A549 treated with AZD9567 at 1 μM for 4 hours (cell line): ENCODE data around the gene FCRL6. TPM values are rescaled to one million over a fixed set of nuclear protein-coding genes. Genes with fewer than 3 reads are reported as not detected.

ENCODE experiments used
- total RNA-seq: library from RNA; stranded (reverse); fragments of 200-300 nt; extraction: Qiagen RNA extraction; gene quantifications from 5 replicates; pipeline ENCODE4 v1.2.3, GENCODE V29; 2022; ENCODE audit not compliant: insufficient read depth

FCRL6 gene
- total RNA-seq = not detected in 5 replicates

GRCh38 chr1:159802111-159802510 is at the start of gene FCRL6:
FCRL6 (plus strand) TSS chr1:159802360; CDS start chr1:159802425, 65 bp downstream.

GRCh38 chr1:159780583-159781582 is 21.3 kb upstream of the FCRL6 start, which contains the start of gene DUSP23:
DUSP23 (plus strand) TSS chr1:159780962; CDS start chr1:159781101, 139 bp downstream.

GRCh38 chr1:159826441-159827101 is 24.4 kb downstream of the FCRL6 start, which contains the start of gene SLAMF8:
SLAMF8 (plus strand) TSS chr1:159826873; CDS start chr1:159826899, 26 bp downstream.

GRCh38 chr1:159862557-159862956 is 60.4 kb downstream of the FCRL6 start, which contains the start of gene VSIG8:
VSIG8 (minus strand) TSS chr1:159862657; CDS start chr1:159862521, 136 bp downstream.

Other genes starting within 250 kb of the FCRL6 start
- not detected in 5 replicates for gene APCS, start 214.5 kb upstream of the FCRL6 start, total RNA-seq
- not detected in 5 replicates for gene CRP, start 87.8 kb upstream of the FCRL6 start, total RNA-seq
- gene DUSP23, start 21.4 kb upstream of the FCRL6 start, total RNA-seq = 64.8 to 75.6 TPM (median 74.8 TPM) in 5 replicates
- gene SLAMF8, start 24.5 kb downstream of the FCRL6 start, total RNA-seq = 0.05 to 0.11 TPM (median 0.09 TPM) in 3 of 5 replicates, not detected in the others
- 0.05 to 0.06 TPM (median 0.06 TPM) in 3 of 5 replicates, not detected in the others for gene VSIG8, start 60.3 kb downstream of the FCRL6 start, total RNA-seq
- gene CFAP45, start 97.8 kb downstream of the FCRL6 start, total RNA-seq = 0.56 to 1.1 TPM (median 0.88 TPM) in 4 of 5 replicates, not detected in the other
- 979 to 1,012 TPM (median 1,008 TPM) in 5 replicates for gene TAGLN2, start 123.1 kb downstream of the FCRL6 start, total RNA-seq
- 0.13 to 0.21 TPM (median 0.18 TPM) in 4 of 5 replicates, not detected in the other for gene IGSF9, start 143.3 kb downstream of the FCRL6 start, total RNA-seq
- gene SLAMF9, start 151.9 kb downstream of the FCRL6 start, total RNA-seq = 0.22 to 0.34 TPM (median 0.25 TPM) in 4 of 5 replicates, not detected in the other
- 3.7 to 4.7 TPM (median 4.3 TPM) in 5 replicates for gene PIGM, start 229.6 kb downstream of the FCRL6 start, total RNA-seq